ENCODE data around the gene MIDN.

DNA sequence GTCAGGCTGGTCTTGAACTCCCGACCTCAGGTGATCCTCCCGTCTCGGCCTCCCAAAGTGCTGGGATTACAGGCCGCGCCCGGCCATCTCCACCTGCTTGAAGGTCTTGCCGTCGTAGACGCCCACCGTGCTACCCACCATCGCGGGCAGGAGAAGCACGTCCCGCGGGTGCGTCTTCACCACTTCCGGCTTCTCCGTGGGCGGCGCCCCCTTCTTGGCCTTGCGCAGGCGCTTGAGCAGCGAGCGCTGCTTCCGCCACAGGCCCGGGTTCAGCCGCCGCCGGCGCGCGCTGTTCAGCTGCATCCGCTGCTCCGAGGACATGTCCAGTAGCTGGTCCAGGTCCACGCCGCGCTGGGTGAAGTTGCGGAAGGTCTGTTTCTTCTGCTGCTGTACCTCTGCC lies 58.9 kb downstream of the MIDN start:
- TF ChIP-seq CTCF (IDR thresholded peaks at IDR 0.05; ENCODE audit: extremely low read depth in 1 of 2, insufficient read depth in 1 of 2, low read depth in 1 of 2, low read length in 2 of 2) (no peak), POLR2A (IDR thresholded peaks at IDR 0.05; ENCODE audit: low read depth, low read length) (no peak)

All from endothelial cell of umbilical vein (primary cell).